K562 (cell line): ENCODE results near the gene TP53BP1. TPM values are rescaled to one million over a fixed set of nuclear protein-coding genes. Genes with fewer than 3 reads are reported as not detected.
A peak's percentile ranks its signal among the peaks of the same experiment; 100 is the strongest.

Experiments used
- ETV6 ChIP-seq, 3 experiments: fragments of 150-350 bp in 1 of 3; sonication (generic) in 1 of 3; formaldehyde crosslinking in 1 of 3; IDR thresholded peaks; 2 replicates each; pipeline versions ENCODE4 v1.6.1 to v1.8.0; 2014 to 2022; ENCODE audit warnings: borderline replicate concordance in 2 of 3, low read depth in 2 of 3, antibody characterized with exemption in 1 of 3, low read length in 1 of 3, mild to moderate bottlenecking in 1 of 3, missing genetic modification reagents in 1 of 3
- KAT7 ChIP-seq: sonication (generic); formaldehyde crosslinking; IDR thresholded peaks from 2 replicates; pipeline ENCODE4 v1.8.0; 2022; ENCODE audit warnings: missing genetic modification reagents, mild to moderate bottlenecking, borderline replicate concordance
- KDM4B ChIP-seq, 2 experiments: fragments of 450-650 bp in 1 of 2; sonication (generic) in 1 of 2; IDR thresholded peaks; 2 replicates each; pipeline ENCODE4 v1.6.1; 2016 to 2017; ENCODE audit warnings: borderline replicate concordance in 2 of 2, antibody characterized with exemption in 1 of 2, low read depth in 1 of 2, mild to moderate bottlenecking in 1 of 2
- POLR2A ChIP-seq: fragments of 450-650 bp; conservative IDR thresholded peaks from 2 replicates; pipeline ENCODE4 v1.6.1; 2016
- POLR2AphosphoS5 ChIP-seq: IDR thresholded peaks from 2 replicates; pipeline ENCODE4 v1.6.1; 2011; ENCODE audit warnings: mild to moderate bottlenecking, low read depth, low read length, moderate library complexity; ENCODE audit not compliant: control insufficient read depth, insufficient read depth
- POLR2H ChIP-seq: IDR thresholded peaks from 2 replicates; pipeline ENCODE4 v1.6.1; 2016; ENCODE audit warnings: missing genetic modification characterization, low read depth, mild to moderate bottlenecking, control low read depth, missing compliant biosample characterization, moderate library complexity
- PRMT5 ChIP-seq: sonication (generic); formaldehyde crosslinking; IDR thresholded peaks from 2 replicates; pipeline ENCODE4 v1.5.0; 2020; ENCODE audit warnings: missing genetic modification reagents
- SAFB ChIP-seq: fragments of 200-400 bp; formaldehyde crosslinking; IDR thresholded peaks from 2 replicates; pipeline ENCODE4 v1.6.1; 2017; ENCODE audit warnings: low read depth, low read length, borderline replicate concordance
- YBX1 ChIP-seq: fragments of 450-650 bp; IDR thresholded peaks from 2 replicates; pipeline ENCODE4 v1.7.1; 2016; ENCODE audit warnings: mild to moderate bottlenecking
- polyA plus RNA-seq, 8 experiments: library from polyadenylated mRNA; depleted of rRNA in 4 of 8; stranded (reverse) in 5 of 8; unstranded in 3 of 8; fragments of >200 nt; fragmentation: Nextera tagmentation in 2 of 8; fragmentation: Illumina TruSeq in 1 of 8; extraction: Ambion mirVana in 2 of 8; extraction: Trizol in 1 of 8; gene quantifications; 2 replicates each; pipeline versions ENCODE4 v1.2.1 to v1.2.3, GENCODE V29; 2011 to 2014; ENCODE audit warnings: inconsistent platforms in 1 of 8, missing spikeins in 1 of 8
- total RNA-seq, 7 experiments: library from RNA; depleted of rRNA in 6 of 7; stranded (reverse); fragments of >200 nt in 6 of 7; fragmentation: Illumina TruSeq in 2 of 7; extraction: Trizol in 2 of 7; gene quantifications; 2 replicates each; pipeline versions ENCODE4 v1.2.1 to v1.2.3, GENCODE V29; 2011 to 2021; ENCODE audit warnings: low replicate concordance in 1 of 7
- TF ChIP-seq, protein P1 (sequence below): fragments of 450-650 bp; IDR thresholded peaks from 2 replicates; pipeline ENCODE4 v1.7.1; 2018; ENCODE audit warnings: mild to moderate bottlenecking, low read depth; ENCODE audit not compliant: partially characterized antibody
- TF ChIP-seq, protein P2 (sequence below): fragments of 150-350 bp; IDR thresholded peaks from 2 replicates; pipeline ENCODE4 v1.6.1; 2014; ENCODE audit warnings: low read depth, mild to moderate bottlenecking, low read length, borderline replicate concordance
- TF ChIP-seq, protein P3 (sequence below), 2 experiments: fragments of 450-650 bp; conservative IDR thresholded peaks; 2 replicates each; pipeline ENCODE4 v1.6.1; 2017; ENCODE audit warnings: mild to moderate bottlenecking in 2 of 2, moderate library complexity in 2 of 2
- TF ChIP-seq, protein P4 (sequence below): fragments of 250-450 bp; sonication (Bioruptor Pico); IDR thresholded peaks from 2 replicates; pipeline ENCODE4 v1.4.0; 2020; ENCODE audit warnings: mild to moderate bottlenecking, moderate library complexity

Gene TP53BP1
- total and polyA plus RNA-seq, 9 of the 15 experiments (the other 6 are each of a cell fraction or from before 2014, with no cell fraction given) = 5.7 to 63.3 (median 30.9) TPM

DNA sequence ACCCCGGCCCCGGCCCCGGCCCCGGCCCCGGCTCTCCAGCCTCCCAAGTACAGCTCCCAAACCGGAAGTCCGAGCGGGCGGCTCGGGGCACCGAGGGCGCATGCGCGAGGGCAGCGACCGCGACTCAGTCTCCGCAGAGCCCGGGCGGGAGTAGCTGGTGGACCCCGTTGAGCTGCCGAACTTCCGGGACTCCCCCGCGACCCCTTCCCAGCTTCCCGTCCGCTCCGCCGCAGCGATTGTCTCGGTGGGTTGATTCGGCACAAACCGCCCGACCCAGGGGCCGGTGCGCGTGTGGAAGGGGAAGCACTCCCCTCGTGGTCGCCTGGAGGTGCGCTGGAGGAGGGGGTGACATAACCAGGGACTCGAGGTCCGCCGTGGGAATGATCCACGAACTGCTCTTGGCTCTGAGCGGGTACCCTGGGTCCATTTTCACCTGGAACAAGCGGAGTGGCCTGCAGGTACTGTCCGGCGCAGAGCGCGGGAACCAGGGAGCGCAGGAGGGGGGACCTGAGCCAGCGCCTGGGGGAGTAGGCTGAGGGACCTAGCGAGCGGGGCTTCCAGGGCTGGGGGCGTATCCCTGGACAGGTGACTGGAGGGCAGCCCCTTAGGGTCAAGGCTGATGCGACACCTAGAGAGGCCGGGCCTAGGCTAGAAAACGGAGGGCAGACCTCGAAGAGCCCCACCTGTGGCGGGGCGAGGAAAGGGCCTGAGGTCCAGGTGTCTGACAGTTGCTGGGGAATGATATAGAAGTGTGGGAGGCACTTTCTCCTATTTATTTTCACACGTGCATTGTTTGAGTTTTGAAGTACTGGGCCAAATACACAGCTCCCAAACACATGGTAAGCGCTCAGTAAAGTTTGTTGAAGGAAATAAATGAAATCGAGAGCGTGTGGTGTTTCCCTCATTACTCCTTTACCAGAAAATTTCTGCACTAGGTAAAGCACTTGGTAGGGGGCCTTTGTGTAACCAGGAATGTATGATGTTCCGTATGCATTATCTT, 121.7 kb downstream of the TP53BP1 start, which contains the start of the genes TUBGCP4 and ZSCAN29 (continued):
- TF ChIP-seq, protein P1, sequence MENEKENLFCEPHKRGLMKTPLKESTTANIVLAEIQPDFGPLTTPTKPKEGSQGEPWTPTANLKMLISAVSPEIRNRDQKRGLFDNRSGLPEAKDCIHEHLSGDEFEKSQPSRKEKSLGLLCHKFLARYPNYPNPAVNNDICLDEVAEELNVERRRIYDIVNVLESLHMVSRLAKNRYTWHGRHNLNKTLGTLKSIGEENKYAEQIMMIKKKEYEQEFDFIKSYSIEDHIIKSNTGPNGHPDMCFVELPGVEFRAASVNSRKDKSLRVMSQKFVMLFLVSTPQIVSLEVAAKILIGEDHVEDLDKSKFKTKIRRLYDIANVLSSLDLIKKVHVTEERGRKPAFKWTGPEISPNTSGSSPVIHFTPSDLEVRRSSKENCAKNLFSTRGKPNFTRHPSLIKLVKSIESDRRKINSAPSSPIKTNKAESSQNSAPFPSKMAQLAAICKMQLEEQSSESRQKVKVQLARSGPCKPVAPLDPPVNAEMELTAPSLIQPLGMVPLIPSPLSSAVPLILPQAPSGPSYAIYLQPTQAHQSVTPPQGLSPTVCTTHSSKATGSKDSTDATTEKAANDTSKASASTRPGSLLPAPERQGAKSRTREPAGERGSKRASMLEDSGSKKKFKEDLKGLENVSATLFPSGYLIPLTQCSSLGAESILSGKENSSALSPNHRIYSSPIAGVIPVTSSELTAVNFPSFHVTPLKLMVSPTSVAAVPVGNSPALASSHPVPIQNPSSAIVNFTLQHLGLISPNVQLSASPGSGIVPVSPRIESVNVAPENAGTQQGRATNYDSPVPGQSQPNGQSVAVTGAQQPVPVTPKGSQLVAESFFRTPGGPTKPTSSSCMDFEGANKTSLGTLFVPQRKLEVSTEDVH = peak; percentile 77
- TF ChIP-seq YBX1 = no peak
- TF ChIP-seq POLR2A = peak; percentile 90
- TF ChIP-seq SAFB = no peak
- TF ChIP-seq, protein P2, sequence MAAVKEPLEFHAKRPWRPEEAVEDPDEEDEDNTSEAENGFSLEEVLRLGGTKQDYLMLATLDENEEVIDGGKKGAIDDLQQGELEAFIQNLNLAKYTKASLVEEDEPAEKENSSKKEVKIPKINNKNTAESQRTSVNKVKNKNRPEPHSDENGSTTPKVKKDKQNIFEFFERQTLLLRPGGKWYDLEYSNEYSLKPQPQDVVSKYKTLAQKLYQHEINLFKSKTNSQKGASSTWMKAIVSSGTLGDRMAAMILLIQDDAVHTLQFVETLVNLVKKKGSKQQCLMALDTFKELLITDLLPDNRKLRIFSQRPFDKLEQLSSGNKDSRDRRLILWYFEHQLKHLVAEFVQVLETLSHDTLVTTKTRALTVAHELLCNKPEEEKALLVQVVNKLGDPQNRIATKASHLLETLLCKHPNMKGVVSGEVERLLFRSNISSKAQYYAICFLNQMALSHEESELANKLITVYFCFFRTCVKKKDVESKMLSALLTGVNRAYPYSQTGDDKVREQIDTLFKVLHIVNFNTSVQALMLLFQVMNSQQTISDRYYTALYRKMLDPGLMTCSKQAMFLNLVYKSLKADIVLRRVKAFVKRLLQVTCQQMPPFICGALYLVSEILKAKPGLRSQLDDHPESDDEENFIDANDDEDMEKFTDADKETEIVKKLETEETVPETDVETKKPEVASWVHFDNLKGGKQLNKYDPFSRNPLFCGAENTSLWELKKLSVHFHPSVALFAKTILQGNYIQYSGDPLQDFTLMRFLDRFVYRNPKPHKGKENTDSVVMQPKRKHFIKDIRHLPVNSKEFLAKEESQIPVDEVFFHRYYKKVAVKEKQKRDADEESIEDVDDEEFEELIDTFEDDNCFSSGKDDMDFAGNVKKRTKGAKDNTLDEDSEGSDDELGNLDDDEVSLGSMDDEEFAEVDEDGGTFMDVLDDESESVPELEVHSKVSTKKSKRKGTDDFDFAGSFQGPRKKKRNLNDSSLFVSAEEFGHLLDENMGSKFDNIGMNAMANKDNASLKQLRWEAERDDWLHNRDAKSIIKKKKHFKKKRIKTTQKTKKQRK = no peak
- TF ChIP-seq KAT7 (CRISPR knock-in tag) = peak; percentile 64; the same call in 1 of the 2 replicates
- TF ChIP-seq, protein P3, sequence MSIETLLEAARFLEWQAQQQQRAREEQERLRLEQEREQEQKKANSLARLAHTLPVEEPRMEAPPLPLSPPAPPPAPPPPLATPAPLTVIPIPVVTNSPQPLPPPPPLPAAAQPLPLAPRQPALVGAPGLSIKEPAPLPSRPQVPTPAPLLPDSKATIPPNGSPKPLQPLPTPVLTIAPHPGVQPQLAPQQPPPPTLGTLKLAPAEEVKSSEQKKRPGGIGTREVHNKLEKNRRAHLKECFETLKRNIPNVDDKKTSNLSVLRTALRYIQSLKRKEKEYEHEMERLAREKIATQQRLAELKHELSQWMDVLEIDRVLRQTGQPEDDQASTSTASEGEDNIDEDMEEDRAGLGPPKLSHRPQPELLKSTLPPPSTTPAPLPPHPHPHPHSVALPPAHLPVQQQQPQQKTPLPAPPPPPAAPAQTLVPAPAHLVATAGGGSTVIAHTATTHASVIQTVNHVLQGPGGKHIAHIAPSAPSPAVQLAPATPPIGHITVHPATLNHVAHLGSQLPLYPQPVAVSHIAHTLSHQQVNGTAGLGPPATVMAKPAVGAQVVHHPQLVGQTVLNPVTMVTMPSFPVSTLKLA (conservative IDR thresholded peaks at IDR 0.05) = peak; percentile 77 to 88
- TF ChIP-seq KDM4B (IDR thresholded peaks at IDR 0.05; ENCODE audit: borderline replicate concordance in 2 of 2, low read depth in 1 of 2) = no peak
- TF ChIP-seq POLR2H (tag) = no peak
- TF ChIP-seq, protein P4, sequence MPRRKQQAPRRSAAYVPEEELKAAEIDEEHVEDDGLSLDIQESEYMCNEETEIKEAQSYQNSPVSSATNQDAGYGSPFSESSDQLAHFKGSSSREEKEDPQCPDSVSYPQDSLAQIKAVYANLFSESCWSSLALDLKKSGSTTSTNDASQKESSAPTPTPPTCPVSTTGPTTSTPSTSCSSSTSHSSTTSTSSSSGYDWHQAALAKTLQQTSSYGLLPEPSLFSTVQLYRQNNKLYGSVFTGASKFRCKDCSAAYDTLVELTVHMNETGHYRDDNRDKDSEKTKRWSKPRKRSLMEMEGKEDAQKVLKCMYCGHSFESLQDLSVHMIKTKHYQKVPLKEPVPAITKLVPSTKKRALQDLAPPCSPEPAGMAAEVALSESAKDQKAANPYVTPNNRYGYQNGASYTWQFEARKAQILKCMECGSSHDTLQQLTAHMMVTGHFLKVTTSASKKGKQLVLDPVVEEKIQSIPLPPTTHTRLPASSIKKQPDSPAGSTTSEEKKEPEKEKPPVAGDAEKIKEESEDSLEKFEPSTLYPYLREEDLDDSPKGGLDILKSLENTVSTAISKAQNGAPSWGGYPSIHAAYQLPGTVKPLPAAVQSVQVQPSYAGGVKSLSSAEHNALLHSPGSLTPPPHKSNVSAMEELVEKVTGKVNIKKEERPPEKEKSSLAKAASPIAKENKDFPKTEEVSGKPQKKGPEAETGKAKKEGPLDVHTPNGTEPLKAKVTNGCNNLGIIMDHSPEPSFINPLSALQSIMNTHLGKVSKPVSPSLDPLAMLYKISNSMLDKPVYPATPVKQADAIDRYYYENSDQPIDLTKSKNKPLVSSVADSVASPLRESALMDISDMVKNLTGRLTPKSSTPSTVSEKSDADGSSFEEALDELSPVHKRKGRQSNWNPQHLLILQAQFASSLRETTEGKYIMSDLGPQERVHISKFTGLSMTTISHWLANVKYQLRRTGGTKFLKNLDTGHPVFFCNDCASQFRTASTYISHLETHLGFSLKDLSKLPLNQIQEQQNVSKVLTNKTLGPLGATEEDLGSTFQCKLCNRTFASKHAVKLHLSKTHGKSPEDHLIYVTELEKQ (CRISPR knock-in tag) = no peak
- TF ChIP-seq PRMT5 = no peak
- peak; percentile 71; the same call in 1 of the 2 replicates for TF ChIP-seq POLR2AphosphoS5
- TF ChIP-seq ETV6 (IDR thresholded peaks at IDR 0.05; ENCODE audit: borderline replicate concordance in 1 of 2, low read depth in 2 of 2, low read length in 1 of 2) = no peak
- TF ChIP-seq ETV6 (CRISPR knock-in tag; IDR thresholded peaks at IDR 0.05; ENCODE audit: borderline replicate concordance) = no peak
